Effector CD8-positive, alpha-beta T cell (primary cell): ENCODE data around the gene MYL5.
"Not testable (repeated sequence)": the region's sequence is repeated elsewhere in the genome, so short reads cannot be mapped to it uniquely, and the experiment has no call there.

Experiments used
- DNase-seq: peaks from one replicate; lab custom pipeline; 2025; lab: John Stamatoyannopoulos, UW

Gene MYL5

GRCh38 chr4:684623-685327 lies 10.4 kb downstream of the MYL5 start:
- no peak for DNase-seq

GRCh38 chr4:685679-686412 lies 11.5 kb downstream of the MYL5 start:
- no peak for DNase-seq

GRCh38 chr4:686413-687040 lies 12.2 kb downstream of the MYL5 start:
- DNase-seq: no peak

GRCh38 chr4:687048-687970 lies 13.0 kb downstream of the MYL5 start:
- DNase-seq: no peak

- DNase-seq: no peak
Measured at GRCh38 chr4:687971-688853, 13.9 kb downstream of the MYL5 start.

GRCh38 chr4:688854-689681 lies 14.7 kb downstream of the MYL5 start, which contains the start of gene SLC49A3:
Gene SLC49A3, minus strand, starts transcription at chr4:689151. Its CDS starts 24 bp downstream, at chr4:689127.
- no peak for DNase-seq

- DNase-seq: no peak
Measured at GRCh38 chr4:689723-690122, 15.4 kb downstream of the MYL5 start.

GRCh38 chr4:692771-693554 lies 18.6 kb downstream of the MYL5 start:
- DNase-seq: no peak

GRCh38 chr4:694341-694940 lies 20.1 kb downstream of the MYL5 start:
- not testable (repeated sequence) for DNase-seq

- no peak for DNase-seq
Measured at GRCh38 chr4:699816-700580, 25.7 kb downstream of the MYL5 start.

GRCh38 chr4:700587-701264 lies 26.4 kb downstream of the MYL5 start:
- no peak for DNase-seq

GRCh38 chr4:702618-703048 lies 28.3 kb downstream of the MYL5 start:
- DNase-seq: no peak

GRCh38 chr4:703336-704197 lies 29.2 kb downstream of the MYL5 start:
- no peak for DNase-seq

GRCh38 chr4:704198-704891 lies 30.0 kb downstream of the MYL5 start:
- DNase-seq: no peak

GRCh38 chr4:704971-705277 lies 30.6 kb downstream of the MYL5 start:
- no peak for DNase-seq
